ENCODE results near the gene PDE4D. TPM values are rescaled to one million over a fixed set of nuclear protein-coding genes. Genes with fewer than 3 reads are reported as not detected.

The PDE4D gene
- total RNA-seq, 4 donors from 2014 or later = 35.0 to 121 (median 63.4) TPM

DNA sequence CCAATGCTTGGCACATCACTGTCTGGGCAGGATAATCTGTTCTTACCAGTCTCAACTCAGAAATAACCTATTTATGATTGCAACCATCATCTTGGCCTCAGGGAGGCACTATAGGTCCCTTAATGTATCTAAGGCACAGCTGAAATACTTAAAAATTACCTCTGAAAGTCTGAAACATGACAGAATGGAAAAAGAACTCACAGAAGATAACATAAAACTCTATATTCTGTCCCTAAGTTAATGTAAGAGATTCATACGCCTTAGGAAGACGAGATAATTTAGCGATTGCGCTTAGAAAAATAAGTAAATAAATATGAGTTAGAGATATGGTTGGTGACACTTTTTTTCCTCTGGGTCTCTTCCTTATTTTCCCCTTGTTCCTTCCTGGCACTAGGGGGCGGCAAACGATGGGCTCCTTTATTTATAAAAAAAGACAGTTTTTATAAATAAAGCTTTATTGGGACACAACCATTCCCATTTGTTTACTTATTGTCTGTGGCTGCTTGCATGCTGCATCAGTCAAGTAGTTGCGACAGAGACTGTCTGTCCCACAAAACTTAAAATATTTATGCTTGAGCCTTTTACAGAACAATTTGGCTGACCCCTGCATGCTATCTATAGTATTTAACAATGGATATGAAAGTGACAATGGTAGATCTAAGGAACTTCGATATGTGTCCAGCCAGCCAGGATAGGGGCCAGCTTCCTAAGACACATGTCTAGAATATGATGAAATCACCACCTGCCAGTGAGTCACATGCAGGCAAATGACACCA is 79.6 kb downstream of the PDE4D start:
- Histone ChIP-seq H3K27me3 (no peaks in the 10 kb centered on the region), H3K4me3 (no peak overlapping the region), H3K36me3 (no peaks in the 10 kb centered on the region), H3K27ac (no peak overlapping the region), H3K9me3 (no peaks in the 10 kb centered on the region), H3K4me1 (no peaks in the 10 kb centered on the region)
- no peak for ATAC-seq
- 18 to 24% methylated on average over 7 to 8 of the region's 8 CpGs for WGBS, 2 donors (ENCODE audit: low coverage in 1 of 2)
- TF ChIP-seq, protein P1, sequence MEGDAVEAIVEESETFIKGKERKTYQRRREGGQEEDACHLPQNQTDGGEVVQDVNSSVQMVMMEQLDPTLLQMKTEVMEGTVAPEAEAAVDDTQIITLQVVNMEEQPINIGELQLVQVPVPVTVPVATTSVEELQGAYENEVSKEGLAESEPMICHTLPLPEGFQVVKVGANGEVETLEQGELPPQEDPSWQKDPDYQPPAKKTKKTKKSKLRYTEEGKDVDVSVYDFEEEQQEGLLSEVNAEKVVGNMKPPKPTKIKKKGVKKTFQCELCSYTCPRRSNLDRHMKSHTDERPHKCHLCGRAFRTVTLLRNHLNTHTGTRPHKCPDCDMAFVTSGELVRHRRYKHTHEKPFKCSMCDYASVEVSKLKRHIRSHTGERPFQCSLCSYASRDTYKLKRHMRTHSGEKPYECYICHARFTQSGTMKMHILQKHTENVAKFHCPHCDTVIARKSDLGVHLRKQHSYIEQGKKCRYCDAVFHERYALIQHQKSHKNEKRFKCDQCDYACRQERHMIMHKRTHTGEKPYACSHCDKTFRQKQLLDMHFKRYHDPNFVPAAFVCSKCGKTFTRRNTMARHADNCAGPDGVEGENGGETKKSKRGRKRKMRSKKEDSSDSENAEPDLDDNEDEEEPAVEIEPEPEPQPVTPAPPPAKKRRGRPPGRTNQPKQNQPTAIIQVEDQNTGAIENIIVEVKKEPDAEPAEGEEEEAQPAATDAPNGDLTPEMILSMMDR (IDR thresholded peaks at IDR 0.05) = peak; percentile 27 to 59 (median 46)
- no peak for TF ChIP-seq POLR2AphosphoS5 (IDR thresholded peaks at IDR 0.05)

DNA sequence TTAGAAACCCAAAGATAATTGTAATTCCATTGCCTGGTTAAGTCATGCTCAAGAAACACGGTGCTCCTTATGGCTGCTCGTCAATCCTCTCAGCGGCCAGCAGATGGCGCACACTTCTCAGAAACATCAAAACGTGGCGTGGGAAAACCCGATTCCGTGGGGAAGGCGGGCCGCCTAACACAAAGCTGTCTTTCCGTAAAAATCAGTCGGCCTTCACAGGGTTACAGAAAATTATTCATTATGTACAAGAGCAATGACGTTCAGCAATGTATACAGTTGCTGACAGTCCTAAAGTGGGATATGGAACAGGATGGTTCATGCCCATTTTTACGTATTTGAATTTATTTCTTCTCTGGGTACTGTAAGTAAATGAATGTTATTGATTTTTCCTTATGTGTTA is 83.5 kb downstream of the PDE4D start:
- no peak overlapping the region for H3K4me3 ChIP-seq
- H3K27ac ChIP-seq = no peak overlapping the region
- H3K4me1 ChIP-seq = no peaks in the 10 kb centered on the region
- TF ChIP-seq EP300 (IDR thresholded peaks at IDR 0.05) = no peak
- TF ChIP-seq, protein P1 (IDR thresholded peaks at IDR 0.05) = peak; percentile 88 to 92 (median 91)
- peak; percentile 67 for ATAC-seq
- H3K36me3 ChIP-seq = no peaks in the 10 kb centered on the region
- no peaks in the 10 kb centered on the region for H3K27me3 ChIP-seq
- H3K9me3 ChIP-seq = no peaks in the 10 kb centered on the region
- WGBS, 2 donors (ENCODE audit: low coverage in 1 of 2) = 6 to 13% methylated on average over 14 of the region's 14 CpGs

DNA sequence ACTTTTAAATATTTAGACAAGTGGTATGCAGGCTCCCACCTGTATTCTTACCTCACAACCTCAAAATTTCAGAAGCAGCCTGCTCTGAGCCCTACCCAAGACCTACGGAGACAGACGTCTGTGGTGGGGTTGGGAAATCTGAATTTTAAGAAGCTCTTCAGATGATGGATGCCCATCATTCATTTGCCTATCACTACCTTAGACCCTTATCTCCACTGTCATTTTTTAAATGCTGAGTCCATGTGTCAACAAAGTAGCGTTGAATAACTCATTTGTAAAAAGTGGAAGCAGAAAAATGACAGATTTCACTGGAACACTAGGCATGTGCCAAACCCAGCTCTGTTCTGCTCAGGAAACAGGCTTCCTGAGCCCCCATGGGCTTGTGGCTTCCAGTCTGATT is 85.7 kb downstream of the PDE4D start:
- H3K9me3 ChIP-seq = no peaks in the 10 kb centered on the region
- H3K4me3 ChIP-seq = no peak overlapping the region
- no peak overlapping the region for H3K27ac ChIP-seq
- WGBS, 2 donors (ENCODE audit: low coverage in 1 of 2) = 54 to 75% methylated on average over 3 of the region's 3 CpGs
- ATAC-seq = no peak
- TF ChIP-seq EP300 (IDR thresholded peaks at IDR 0.05) (no peak), POLR2AphosphoS5 (IDR thresholded peaks at IDR 0.05) (no peak), POLR2A (IDR thresholded peaks at IDR 0.05) (no peak)
- TF ChIP-seq, protein P1 (IDR thresholded peaks at IDR 0.05) = no peak
- no peaks in the 10 kb centered on the region for H3K36me3 ChIP-seq
- no peaks in the 10 kb centered on the region for H3K27me3 ChIP-seq
- H3K4me1 ChIP-seq = no peaks in the 10 kb centered on the region

DNA sequence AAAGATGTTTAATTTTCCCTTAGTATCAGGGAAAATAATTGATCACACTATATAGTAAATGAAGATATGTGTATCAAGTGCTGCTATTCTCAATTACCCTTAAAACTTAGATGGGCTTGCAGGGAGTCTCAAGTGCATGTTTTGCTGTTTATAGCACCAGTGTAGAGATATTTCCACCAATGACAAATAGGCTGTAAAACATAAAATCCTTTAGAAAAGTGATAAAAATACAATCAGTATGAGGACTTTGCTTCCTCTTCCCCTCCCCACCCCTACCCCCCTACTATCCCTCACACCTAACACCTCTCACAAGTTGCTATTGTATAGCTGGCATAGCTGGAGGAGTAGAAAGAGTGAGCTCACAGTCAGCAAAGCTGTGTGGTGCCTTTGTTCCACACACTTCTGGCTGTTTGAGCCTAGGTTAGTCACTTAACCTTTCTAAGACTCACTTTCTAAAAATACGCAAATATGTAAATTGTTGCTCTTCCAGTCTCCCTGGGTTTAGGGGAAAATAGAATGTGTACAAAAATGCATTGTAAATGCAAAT is 93.1 kb downstream of the PDE4D start:
- Histone ChIP-seq H3K4me1 (peaks cover 0 to 12% (median 0%) of the 10 kb centered on the region in 3 donors), H3K27me3 (no peaks in the 10 kb centered on the region), H3K27ac (no peak overlapping the region), H3K9me3 (no peaks in the 10 kb centered on the region), H3K36me3 (no peaks in the 10 kb centered on the region), H3K4me3 (no peak overlapping the region)
- TF ChIP-seq, protein P1 (IDR thresholded peaks at IDR 0.05) = no peak
- no peak for TF ChIP-seq EP300 (IDR thresholded peaks at IDR 0.05)
- TF ChIP-seq POLR2AphosphoS5 (IDR thresholded peaks at IDR 0.05) = no peak
- TF ChIP-seq POLR2A (IDR thresholded peaks at IDR 0.05) = no peak
- ATAC-seq = peak; percentile 19
- 62 to 67% methylated on average over 1 of the region's 1 CpG for WGBS, 2 donors (ENCODE audit: low coverage in 1 of 2)
